Osteoblast (primary cell): ENCODE results near the gene ZKSCAN3. TPM values are rescaled to one million over a fixed set of nuclear protein-coding genes. Genes with fewer than 3 reads are reported as not detected.

Experiments used
- DNase-seq: peaks from one replicate; pipeline ENCODE4 v3.0.0; 2011; ENCODE audit warnings: low spot score, mixed read lengths; ENCODE audit not compliant: insufficient read length; ENCODE audit errors: missing footprints
- H2AFZ ChIP-seq: 2 replicates; pipeline ENCODE4 v1.6.0; 2011; ENCODE audit warnings: mild to moderate bottlenecking, low read length
- H3K27ac ChIP-seq: 2 replicates; pipeline ENCODE4 v1.5.1; 2011; ENCODE audit warnings: mild to moderate bottlenecking, low read depth, low read length, moderate library complexity
- H3K27me3 ChIP-seq: 2 replicates; pipeline ENCODE4 v1.6.0; 2012; ENCODE audit warnings: mild to moderate bottlenecking, control low read depth, inconsistent platforms, low read length, moderate library complexity; ENCODE audit not compliant: insufficient read depth
- H3K36me3 ChIP-seq: 2 replicates; pipeline ENCODE4 v1.5.1; 2011; ENCODE audit warnings: mild to moderate bottlenecking, low read length, control low read depth, moderate library complexity; ENCODE audit not compliant: insufficient read depth
- H3K4me1 ChIP-seq: 2 replicates; pipeline ENCODE4 v1.5.1; 2011; ENCODE audit warnings: mild to moderate bottlenecking, low read length, control low read depth, moderate library complexity; ENCODE audit not compliant: insufficient read depth
- H3K4me2 ChIP-seq: 2 replicates; pipeline ENCODE4 v1.6.0; 2011; ENCODE audit warnings: mild to moderate bottlenecking, low read length; ENCODE audit not compliant: insufficient read depth
- H3K4me3 ChIP-seq: fragments of 200-600 bp; sonication (generic); 3 replicates; pipeline ENCODE4 v1.5.1; 2012; ENCODE audit warnings: mild to moderate bottlenecking, low read length, inconsistent platforms; ENCODE audit not compliant: insufficient read depth
- H3K79me2 ChIP-seq: 2 replicates; pipeline ENCODE4 v1.6.0; 2012; ENCODE audit warnings: mild to moderate bottlenecking, low read length, control low read depth, inconsistent platforms; ENCODE audit not compliant: insufficient read depth
- H3K9me3 ChIP-seq: 2 replicates; pipeline ENCODE4 v1.5.1; 2011; ENCODE audit warnings: low read depth, low read length, control low read depth
- H4K20me1 ChIP-seq: 2 replicates; pipeline ENCODE4 v1.6.0; 2012; ENCODE audit warnings: mild to moderate bottlenecking, low read length, control low read depth; ENCODE audit not compliant: insufficient read depth
- CTCF ChIP-seq: IDR thresholded peaks from 2 replicates; pipeline ENCODE4 v1.5.1; 2011; ENCODE audit warnings: mild to moderate bottlenecking, low read depth, low read length, moderate library complexity; ENCODE audit errors: extremely low read depth
- total RNA-seq: library from RNA; depleted of rRNA; stranded (reverse); fragments of >200 nt; gene quantifications from 2 replicates; pipeline ENCODE4 v1.2.3, GENCODE V29; 2012

Gene ZKSCAN3
- total RNA-seq, 1 donor, result 2.9 TPM

DNA sequence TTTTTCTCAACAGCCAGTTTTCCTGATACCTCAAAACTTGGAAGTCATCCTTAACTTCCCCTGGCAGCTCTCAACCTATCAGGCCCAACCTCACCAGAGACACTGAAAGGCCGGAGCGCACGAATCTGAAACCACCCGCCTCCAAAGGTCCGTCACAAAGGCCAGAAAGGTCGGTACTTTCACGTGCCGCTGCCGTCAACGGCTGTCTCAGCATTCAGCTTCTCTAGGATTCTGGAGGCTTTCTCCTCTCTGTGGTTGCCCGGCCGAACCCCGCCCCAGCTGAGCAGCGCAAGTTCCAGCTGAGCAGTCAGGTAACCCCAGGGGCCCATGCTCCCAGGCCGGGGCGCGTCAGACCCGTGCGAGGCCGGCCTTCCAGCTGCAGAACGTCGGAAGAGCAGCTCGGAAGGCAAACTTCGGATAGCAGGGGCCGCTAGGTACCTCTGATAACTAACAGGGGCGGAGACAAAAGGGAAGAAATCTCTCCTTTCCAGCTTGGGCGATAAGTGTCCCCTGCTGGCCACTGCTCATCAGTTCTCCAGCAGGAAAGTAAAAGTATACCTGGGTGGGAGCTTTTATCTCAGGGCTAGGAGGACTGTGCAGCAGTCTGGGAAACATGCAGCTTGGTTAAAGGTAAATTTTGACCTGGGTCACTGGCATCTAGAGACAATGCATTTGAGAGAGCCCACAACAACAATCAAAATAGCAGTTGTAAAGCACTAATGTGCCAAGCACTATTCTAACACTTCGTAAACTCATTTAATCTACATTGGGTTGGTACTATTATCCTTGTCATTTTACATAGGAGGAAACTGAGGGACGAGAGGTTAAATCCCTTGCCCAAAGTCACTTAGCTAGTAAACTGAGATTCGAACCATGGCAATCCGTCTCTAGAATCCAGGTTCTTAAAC is 33.7 kb downstream of the ZKSCAN3 start:
- Histone ChIP-seq H3K36me3 (peaks cover 19% of the 10 kb centered on the region), H3K9me3 (no peaks in the 10 kb centered on the region), H3K27me3 (no peaks in the 10 kb centered on the region), H4K20me1 (no peaks in the 10 kb centered on the region), H3K4me1 (peaks cover 6% of the 10 kb centered on the region), H3K27ac (peak overlapping the region; percentile 92), H2AFZ (peak overlapping the region; percentile 89), H3K4me2 (peak overlapping the region; percentile 92), H3K79me2 (peaks cover 9% of the 10 kb centered on the region), H3K4me3 (peak overlapping the region; percentile 73)
- TF ChIP-seq CTCF, result peak; percentile 56
- peak; percentile 91 for DNase-seq

- Histone ChIP-seq H3K9me3 (no peaks in the 10 kb centered on the region), H3K27ac (peak overlapping the region; percentile 26), H3K27me3 (no peaks in the 10 kb centered on the region), H4K20me1 (no peaks in the 10 kb centered on the region), H3K79me2 (peaks cover 12% of the 10 kb centered on the region), H3K4me1 (peaks cover 6% of the 10 kb centered on the region), H3K4me3 (no peak overlapping the region), H3K4me2 (peak overlapping the region; percentile 92), H3K36me3 (peaks cover 21% of the 10 kb centered on the region), H2AFZ (no peak overlapping the region)
- DNase-seq, result no peak
- TF ChIP-seq CTCF, result no peak
Measured at GRCh38 chr6:28384143-28384533, 34.4 kb downstream of the ZKSCAN3 start.

GRCh38 chr6:28390688-28391087 is 40.9 kb downstream of the ZKSCAN3 start:
- DNase-seq, result no peak
- Histone ChIP-seq H4K20me1 (no peaks in the 10 kb centered on the region), H3K4me3 (no peak overlapping the region), H3K36me3 (peaks cover 38% of the 10 kb centered on the region), H3K4me2 (no peak overlapping the region), H3K9me3 (no peaks in the 10 kb centered on the region), H3K79me2 (peaks cover 19% of the 10 kb centered on the region), H3K27ac (no peak overlapping the region), H2AFZ (no peak overlapping the region), H3K27me3 (no peaks in the 10 kb centered on the region), H3K4me1 (no peaks in the 10 kb centered on the region)
- TF ChIP-seq CTCF, result no peak

- peak; percentile 36 for DNase-seq
- Histone ChIP-seq H3K4me3 (no peak overlapping the region), H4K20me1 (no peaks in the 10 kb centered on the region), H3K4me2 (no peak overlapping the region), H3K9me3 (no peaks in the 10 kb centered on the region), H2AFZ (no peak overlapping the region), H3K36me3 (peaks cover 42% of the 10 kb centered on the region), H3K27ac (no peak overlapping the region), H3K79me2 (peaks cover 43% of the 10 kb centered on the region), H3K27me3 (no peaks in the 10 kb centered on the region), H3K4me1 (no peaks in the 10 kb centered on the region)
- peak; percentile 41 for TF ChIP-seq CTCF
Measured at GRCh38 chr6:28393912-28394662, 44.3 kb downstream of the ZKSCAN3 start.
